ENCODE data around the gene TNRC6C. TPM values are rescaled to one million over a fixed set of nuclear protein-coding genes. Genes with fewer than 3 reads are reported as not detected.
A peak's percentile ranks its signal among the peaks of the same experiment; 100 is the strongest.

TNRC6C gene
- total RNA-seq, 2 donors from 2014 or later = 21.1 to 24.5 TPM

DNA sequence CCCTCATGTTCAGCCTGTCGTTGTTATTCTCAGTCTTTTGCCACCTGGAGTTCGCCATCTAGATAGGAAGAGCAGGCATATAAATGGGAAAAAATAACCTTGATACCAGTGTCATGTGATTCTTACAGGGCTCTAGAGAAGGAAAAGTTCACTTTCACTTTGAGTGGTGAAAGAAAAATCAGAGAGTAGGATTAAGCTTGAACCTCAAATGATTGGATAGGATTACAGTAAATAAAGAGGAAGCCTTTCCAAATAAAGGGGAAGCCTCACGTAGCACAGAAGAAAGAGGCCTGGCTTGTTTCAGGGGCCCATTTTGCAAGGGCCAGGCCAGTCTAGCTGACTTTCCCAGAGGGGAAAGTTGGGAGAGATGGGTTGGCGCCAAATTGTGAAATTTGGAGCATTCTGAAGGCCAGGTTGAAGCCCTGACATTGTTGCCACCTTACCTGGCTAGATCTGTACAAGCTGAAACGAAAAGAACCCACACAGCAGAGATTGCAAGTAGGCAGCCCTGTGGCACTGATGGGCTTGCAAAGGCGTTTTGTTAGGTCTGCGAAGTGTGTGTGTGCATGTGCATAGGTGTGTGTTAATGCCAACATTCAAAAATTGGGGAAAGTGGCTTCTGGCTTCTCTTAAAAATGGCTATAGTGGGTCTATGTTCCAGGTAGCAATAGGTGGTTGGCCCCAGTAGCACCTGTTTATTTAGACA lies 131.2 kb downstream of the TNRC6C start:
- intact Hi-C loops (cut with DNase I) = loop anchor here in 1 of 2 donors (10.0 kb wide), 1 partner anchor 75 kb away; no protein-coding TSS in a partner anchor
- ATAC-seq (peak in 1 of 2 donors; percentile 42), DNase-seq (no peak)

GRCh38 chr17:78092794-78093324 lies 134.4 kb downstream of the TNRC6C start:
- intact Hi-C loops (cut with DNase I) = no loop called here
- no peak for ATAC-seq
- DNase-seq = no peak

GRCh38 chr17:78095035-78095434 lies 136.5 kb downstream of the TNRC6C start:
- intact Hi-C loops (cut with DNase I) = no loop called here
- ATAC-seq = no peak
- DNase-seq = no peak

GRCh38 chr17:78096093-78096492 lies 137.6 kb downstream of the TNRC6C start:
- ATAC-seq (no peak), DNase-seq (no peak)
- intact Hi-C loops (cut with DNase I) = no loop called here

- intact Hi-C loops (cut with DNase I) = no loop called here
- DNase-seq (no peak), ATAC-seq (no peak)
Observed at GRCh38 chr17:78101112-78101511, 142.6 kb downstream of the TNRC6C start.

GRCh38 chr17:78101542-78101941 lies 143.0 kb downstream of the TNRC6C start:
- intact Hi-C loops (cut with DNase I) = no loop called here
- no peak for ATAC-seq
- no peak for DNase-seq

GRCh38 chr17:78103311-78103710 lies 144.8 kb downstream of the TNRC6C start:
- ATAC-seq (no peak), DNase-seq (no peak)
- intact Hi-C loops (cut with DNase I) = no loop called here

- intact Hi-C loops (cut with DNase I) = no loop called here
- DNase-seq = no peak
- ATAC-seq = no peak
Observed at GRCh38 chr17:78104540-78104941, 146.0 kb downstream of the TNRC6C start.

GRCh38 chr17:78105101-78105500 lies 146.6 kb downstream of the TNRC6C start:
- no peak for ATAC-seq
- intact Hi-C loops (cut with DNase I) = no loop called here
- no peak for DNase-seq

DNA sequence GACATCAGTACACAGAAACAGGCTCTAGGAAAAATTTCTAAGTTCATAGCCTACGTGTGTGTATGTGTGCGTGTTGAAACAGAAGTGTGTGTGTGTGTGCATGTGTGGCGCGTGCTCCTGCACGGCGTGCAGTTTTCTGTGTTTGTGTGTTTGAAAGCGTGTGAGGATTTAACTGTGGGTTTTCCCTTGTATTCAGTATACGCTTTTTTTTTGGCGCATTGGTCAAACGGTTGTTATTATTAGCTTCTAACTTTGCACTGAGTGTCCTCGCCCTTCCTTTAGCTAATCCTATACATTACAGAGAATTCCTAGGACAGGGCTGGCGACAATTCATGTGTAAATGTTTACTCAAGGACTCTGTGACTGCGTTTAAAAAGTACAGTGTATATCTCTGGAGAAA lies 147.0 kb downstream of the TNRC6C start:
- DNase-seq (no peak), ATAC-seq (no peak)
- intact Hi-C loops (cut with DNase I) = no loop called here

GRCh38 chr17:78106211-78106610 lies 147.7 kb downstream of the TNRC6C start:
- intact Hi-C loops (cut with DNase I) = no loop called here

GRCh38 chr17:78107457-78107856 lies 149.0 kb downstream of the TNRC6C start:
- intact Hi-C loops (cut with DNase I) = no loop called here
- no peak for ATAC-seq
- DNase-seq = no peak

More at GRCh38 chr17:78106211-78106610, 147.7 kb downstream of the TNRC6C start:
- DNase-seq = no peak
- ATAC-seq = no peak

- ATAC-seq (no peak), DNase-seq (no peak)
- intact Hi-C loops (cut with DNase I) = no loop called here
Observed at GRCh38 chr17:78107976-78108725, 149.6 kb downstream of the TNRC6C start.

GRCh38 chr17:78108726-78109488 lies 150.4 kb downstream of the TNRC6C start:
- ATAC-seq (no peak), DNase-seq (no peak)
- intact Hi-C loops (cut with DNase I) = no loop called here

DNA sequence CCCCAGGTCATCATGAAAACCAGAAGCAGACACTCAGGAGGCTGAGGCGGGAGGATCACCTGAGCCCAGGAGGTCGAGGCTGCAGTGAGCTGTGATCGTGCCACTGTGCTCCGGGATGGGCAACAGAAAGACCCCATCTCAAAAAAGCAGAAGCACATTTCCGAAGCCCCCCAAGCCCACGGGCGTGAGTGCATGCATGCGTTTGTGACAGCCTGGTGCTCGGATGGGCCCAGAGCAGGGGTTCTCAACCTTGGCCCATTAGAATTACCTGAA lies 150.9 kb downstream of the TNRC6C start:
- DNase-seq = no peak
- intact Hi-C loops (cut with DNase I) = no loop called here
- no peak for ATAC-seq

DNA sequence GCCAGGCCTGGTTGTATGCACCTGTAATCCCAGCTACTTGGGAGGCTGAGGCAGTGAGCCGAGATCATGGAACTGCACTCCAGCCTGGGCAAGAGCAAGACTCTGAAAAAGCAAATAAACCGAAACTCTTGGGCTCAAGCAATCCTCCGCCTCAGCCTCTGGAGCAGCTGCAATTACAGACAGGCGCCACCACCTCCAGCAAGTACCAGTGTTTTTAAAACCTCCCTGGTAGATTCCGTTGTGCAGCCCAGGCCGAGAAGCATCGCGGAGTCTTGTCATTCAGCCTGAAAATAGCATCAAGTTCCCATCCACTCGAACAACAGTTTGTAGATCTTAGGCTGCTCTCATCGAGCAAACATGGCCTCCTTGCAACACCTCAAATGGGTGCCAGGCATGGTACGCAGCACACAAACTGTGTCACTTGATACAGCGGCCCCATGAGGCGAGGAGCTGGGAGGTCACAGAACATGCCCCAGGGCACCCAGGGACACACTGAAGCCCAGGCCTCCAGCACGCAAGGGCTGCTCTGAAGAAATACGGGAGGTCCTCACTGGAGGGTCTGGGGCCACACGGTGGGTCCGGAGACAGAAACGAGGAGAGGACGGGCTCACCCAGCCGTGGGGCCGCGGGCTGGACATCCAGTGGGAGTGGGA lies 152.0 kb downstream of the TNRC6C start:
- DNase-seq (peak; percentile 14), ATAC-seq (no peak)
- intact Hi-C loops (cut with DNase I) = loop anchor here (5.0 to 10.0 kb wide), 3 partner anchors 67 to 142 kb away; no protein-coding TSS in a partner anchor

DNA sequence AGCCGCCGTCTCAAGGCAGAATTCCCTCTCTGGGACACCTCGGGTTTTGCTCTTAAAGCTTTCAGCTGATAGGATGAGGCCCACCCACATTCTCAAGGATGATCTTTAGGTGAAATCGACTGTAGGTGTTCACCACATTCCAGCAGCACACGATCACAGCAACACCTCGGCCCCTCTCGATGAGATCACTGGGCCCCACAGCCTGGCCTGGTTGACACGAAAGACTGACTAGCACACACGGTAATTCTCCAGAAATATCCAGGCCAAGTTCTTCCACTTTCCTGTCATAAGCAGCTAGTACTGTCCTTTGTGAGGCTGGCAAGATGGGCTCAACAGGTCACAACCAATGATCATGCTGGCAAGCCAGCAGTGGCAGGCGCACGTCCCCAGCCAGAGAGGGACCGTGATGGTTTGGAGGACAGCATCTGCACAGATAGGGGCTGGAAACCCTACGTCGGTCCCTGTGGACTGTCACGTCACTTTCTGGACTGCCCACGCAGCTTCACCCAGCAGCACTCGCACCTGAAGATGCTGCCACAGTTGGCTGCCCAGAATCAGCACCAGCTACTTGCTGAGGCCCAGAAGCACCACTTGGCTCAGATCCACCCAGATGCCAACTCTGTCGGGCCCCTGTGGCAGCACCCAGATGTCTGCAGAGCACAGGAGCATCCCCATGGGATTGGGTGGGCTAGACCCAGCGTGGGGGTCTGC lies 152.7 kb downstream of the TNRC6C start:
- peak in 1 of 2 donors; percentile 5 for ATAC-seq
- peak; percentile 20 for DNase-seq

DNA sequence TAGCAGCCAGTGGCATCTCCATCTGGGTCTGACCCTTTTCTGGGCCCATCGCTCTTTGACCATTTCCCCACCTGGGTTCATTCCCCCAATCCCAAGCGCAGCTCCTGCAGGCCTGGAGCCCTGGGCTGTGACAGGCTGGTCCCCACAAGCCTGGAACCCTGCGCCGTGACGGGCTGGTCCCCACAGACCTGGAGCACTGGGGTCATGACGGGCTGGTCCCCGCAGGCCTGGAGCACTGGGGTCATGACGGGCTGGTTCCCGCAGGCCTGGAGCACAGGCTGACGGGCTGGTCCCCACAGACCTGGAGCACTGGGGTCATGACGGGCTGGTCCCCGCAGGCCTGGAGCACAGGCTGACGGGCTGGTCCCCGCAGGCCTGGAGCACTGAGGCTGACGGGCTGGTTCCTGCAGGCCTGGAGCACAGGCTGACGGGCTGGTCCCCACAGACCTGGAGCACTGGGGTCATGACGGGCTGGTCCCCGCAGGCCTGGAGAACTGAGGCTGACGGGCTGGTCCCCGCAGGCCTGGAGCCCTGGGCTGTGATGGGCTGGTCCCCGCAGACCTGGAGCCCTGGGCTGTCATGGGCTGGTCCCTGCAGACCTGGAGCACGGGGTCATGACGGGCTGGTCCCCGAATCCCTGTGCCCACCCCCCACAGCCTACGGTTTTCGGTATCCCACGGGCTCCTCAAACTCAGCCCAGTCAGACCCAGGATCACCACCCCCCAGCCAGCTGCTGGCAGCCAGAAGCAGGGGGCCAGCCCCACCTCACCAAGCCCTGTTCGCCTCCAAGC lies 153.4 kb downstream of the TNRC6C start:
- DNase-seq (no peak), ATAC-seq (peak in 1 of 2 donors; percentile 2)
- intact Hi-C loops (cut with DNase I) = loop anchor here (1.0 to 10.0 kb wide), 4 partner anchors 64 to 140 kb away; no protein-coding TSS in a partner anchor

More for the DNA sequence above, 152.7 kb downstream of the TNRC6C start:
- intact Hi-C loops (cut with DNase I) = loop anchor here (5.0 to 10.0 kb wide), 3 partner anchors 66 to 141 kb away; no protein-coding TSS in a partner anchor

Data from left cardiac atrium (tissue), 4 donors.